SK-N-MC (cell line): ENCODE data around the gene HARS2.

ENCODE experiments used
- DNase-seq: peaks from one replicate; pipeline ENCODE4 v3.0.0-alpha.2; 2011; ENCODE audit warnings: low read depth, low spot score
- H3K27ac ChIP-seq: fragments of 200-600 bp; sonication (generic); 2 replicates; pipeline ENCODE4 v1.5.1; 2016; ENCODE audit warnings: mixed run types
- H3K36me3 ChIP-seq: fragments of 200-600 bp; sonication (generic); 2 replicates; pipeline ENCODE4 v1.6.1; 2017; ENCODE audit warnings: antibody characterized with exemption, low read length, mixed read lengths; ENCODE audit not compliant: insufficient read depth
- H3K4me3 ChIP-seq: fragments of 200-600 bp; sonication (generic); 2 replicates; pipeline ENCODE4 v1.5.1; 2016
- H3K9ac ChIP-seq: fragments of 200-600 bp; sonication (generic); 2 replicates; pipeline ENCODE4 v1.8.0; 2017; ENCODE audit warnings: mixed run types, mixed read lengths; ENCODE audit not compliant: insufficient read length
- H3K9me3 ChIP-seq: fragments of 200-600 bp; sonication (generic); 2 replicates; pipeline ENCODE4 v1.6.1; 2017; ENCODE audit warnings: low read depth, mild to moderate bottlenecking, antibody characterized with exemption, low read length, moderate library complexity, mixed read lengths
- EZH2 ChIP-seq: fragments of 200-600 bp; sonication (generic); IDR thresholded peaks from one replicate; pipeline ENCODE4 v1.6.1; 2017; ENCODE audit warnings: antibody characterized with exemption
- FOXP2 ChIP-seq: optimal IDR thresholded peaks from 2 replicates; pipeline ENCODE3; 2011; ENCODE audit warnings: mild to moderate bottlenecking, moderate library complexity; ENCODE audit not compliant: insufficient read depth; ENCODE audit errors: extremely low read length, control extremely low read depth
- POLR2AphosphoS5 ChIP-seq: IDR thresholded peaks from 2 replicates; pipeline ENCODE4 v1.6.1; 2012; ENCODE audit warnings: mild to moderate bottlenecking, low read depth, low read length, borderline replicate concordance

The HARS2 gene

DNA sequence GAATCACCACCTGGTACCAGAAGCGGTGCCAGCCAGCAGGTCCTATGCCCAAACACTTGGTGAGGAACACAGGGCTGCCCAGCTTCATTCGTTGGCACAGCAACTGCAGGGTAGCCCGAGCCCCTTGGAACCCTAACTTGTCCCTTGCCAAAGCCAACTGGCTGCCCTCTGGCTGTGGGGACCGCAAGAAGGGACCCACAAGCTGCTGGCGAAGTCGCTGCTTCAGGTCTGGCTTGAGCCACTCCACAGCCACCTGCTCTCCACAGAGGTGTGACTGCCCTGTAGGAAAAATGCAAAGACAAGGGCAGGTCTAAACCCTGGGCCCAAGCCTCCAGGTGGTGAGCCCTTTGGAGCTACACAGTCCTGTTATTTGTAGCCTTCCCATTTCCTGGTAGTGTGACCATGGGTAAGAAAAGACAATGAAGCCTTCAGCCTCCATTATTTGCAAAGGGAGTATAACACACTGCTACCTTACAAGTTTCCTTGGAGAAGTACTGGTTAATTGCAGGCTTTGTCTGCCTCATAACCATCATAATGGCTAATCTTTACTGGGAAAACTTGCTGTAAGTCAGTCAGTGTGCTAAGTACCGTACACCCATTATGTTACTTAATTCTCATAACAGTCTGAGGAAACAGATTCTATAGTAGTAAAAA, 19.7 kb upstream of the HARS2 start:
- Histone ChIP-seq H3K36me3 (peaks cover 55% of the 10 kb centered on the region; the same call in 1 of the 2 replicates), H3K9ac (no peak overlapping the region), H3K27ac (peak overlapping the region; percentile 46; the same call in 1 of the 2 replicates), H3K9me3 (no peaks in the 10 kb centered on the region), H3K4me3 (no peak overlapping the region)
- DNase-seq = no peak
- TF ChIP-seq POLR2AphosphoS5 (no peak), FOXP2 (no peak), EZH2 (no peak)

DNA sequence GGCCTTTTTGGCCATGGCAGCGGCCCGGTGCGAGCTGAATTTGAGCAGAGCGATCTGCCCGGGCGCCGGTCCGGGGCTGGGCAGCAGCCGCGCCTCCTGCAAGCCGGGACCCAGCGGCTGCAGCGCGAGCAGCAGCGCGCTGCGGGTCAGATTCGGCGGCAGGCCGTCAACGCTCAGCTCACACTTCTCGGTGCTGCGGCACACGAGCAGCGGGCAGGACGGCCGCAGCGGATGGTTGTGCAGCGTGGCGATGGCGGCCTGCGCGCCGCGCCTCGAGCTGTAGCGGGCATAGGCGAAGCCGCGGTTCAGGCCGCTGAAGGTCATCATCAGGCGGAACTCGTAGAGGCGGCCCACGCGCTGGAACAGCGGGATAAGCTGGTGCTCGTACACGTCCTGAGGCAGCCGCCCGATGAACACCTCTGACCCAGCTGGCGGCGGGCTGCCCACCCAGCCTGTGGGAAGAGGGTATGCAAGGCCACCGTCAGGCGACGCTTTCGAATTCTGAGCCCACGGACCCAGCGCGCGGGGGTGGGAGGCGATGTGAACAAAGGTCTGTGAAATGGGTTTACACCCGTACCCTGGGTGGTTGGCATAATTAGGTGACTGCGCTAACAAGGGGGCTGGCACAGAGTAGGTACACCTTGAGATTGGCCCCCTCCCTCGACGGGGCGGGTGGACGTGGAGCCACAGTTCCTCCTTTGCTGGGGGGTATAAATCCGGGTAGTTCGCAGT, 18.6 kb upstream of the HARS2 start:
- Histone ChIP-seq H3K36me3 (peaks cover 65% of the 10 kb centered on the region; the same call in 1 of the 2 replicates), H3K27ac (no peak overlapping the region), H3K9ac (no peak overlapping the region), H3K4me3 (no peak overlapping the region), H3K9me3 (no peaks in the 10 kb centered on the region)
- TF ChIP-seq FOXP2 (no peak), EZH2 (no peak), POLR2AphosphoS5 (no peak)
- DNase-seq = no peak

DNA sequence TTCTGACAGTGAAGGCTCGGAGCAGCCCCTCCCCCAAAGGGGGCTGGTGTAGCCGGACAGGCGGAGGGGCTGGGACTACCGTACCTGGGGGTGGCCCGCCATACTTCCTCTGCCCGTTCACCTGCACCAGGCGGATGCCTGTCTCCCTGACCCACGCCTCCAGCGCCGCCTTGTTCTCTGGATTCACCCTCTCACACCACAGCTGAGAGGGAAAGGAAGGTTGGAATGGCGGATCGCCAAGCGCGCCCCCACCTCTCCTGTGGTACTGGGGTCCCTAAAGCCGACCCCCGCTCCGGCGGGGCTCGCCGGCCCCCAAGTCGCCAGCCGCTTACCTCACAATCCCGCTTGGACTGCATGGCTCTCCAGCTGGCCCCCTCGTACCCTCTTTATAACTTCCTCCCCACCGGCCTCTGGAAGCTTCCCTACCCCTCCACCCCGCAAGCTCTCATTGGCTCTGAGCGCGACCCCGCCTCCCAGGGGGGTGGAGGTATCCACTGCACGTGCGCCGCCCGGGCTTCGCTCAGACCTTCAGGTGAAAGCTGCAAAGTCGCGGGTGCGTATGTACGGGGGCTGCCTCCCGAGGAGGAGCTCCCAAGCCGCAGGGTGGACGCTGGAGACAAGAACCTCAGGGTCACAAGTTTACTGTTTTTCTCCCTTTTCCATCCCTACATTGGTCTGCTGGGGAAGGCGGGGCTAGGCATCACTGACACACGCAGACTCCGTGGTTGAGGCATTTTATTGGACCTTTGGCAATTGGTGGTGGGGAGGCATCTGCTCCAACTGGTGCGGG, 17.9 kb upstream of the HARS2 start, which contains the start of gene DND1:
TSS of gene DND1 (minus strand) at position 390 of the 790 bp plus-strand sequence. CDS start at position 356, 34 bp downstream.
- Histone ChIP-seq H3K9ac (no peak within 1 kb of the TSS), H3K9me3 (no peaks in the 10 kb centered on the region), H3K27ac (no peak within 1 kb of the TSS), H3K4me3 (no peak within 1 kb of the TSS), H3K36me3 (peaks cover 65% of the 10 kb centered on the region; the same call in 1 of the 2 replicates)
- TF ChIP-seq EZH2 (no peak), POLR2AphosphoS5 (no peak; the same call in 1 of the 2 replicates), FOXP2 (no peak)
- DNase-seq = no peak

GRCh38 chr5:140674211-140674610, 17.0 kb upstream of the HARS2 start:
- H3K36me3 ChIP-seq = peaks cover 62% of the 10 kb centered on the region; the same call in 1 of the 2 replicates
- TF ChIP-seq POLR2AphosphoS5 = no peak
- TF ChIP-seq EZH2 = no peak
- no peak for TF ChIP-seq FOXP2
- no peak for DNase-seq
- H3K9me3 ChIP-seq = no peaks in the 10 kb centered on the region
- no peak overlapping the region for H3K27ac ChIP-seq
- H3K4me3 ChIP-seq = no peak overlapping the region
- H3K9ac ChIP-seq = no peak overlapping the region

- Histone ChIP-seq H3K27ac (no peak overlapping the region), H3K36me3 (peaks cover 62% of the 10 kb centered on the region), H3K9ac (no peak overlapping the region), H3K9me3 (no peaks in the 10 kb centered on the region), H3K4me3 (no peak overlapping the region)
- no peak for DNase-seq
- TF ChIP-seq EZH2 (no peak), POLR2AphosphoS5 (no peak), FOXP2 (no peak)
Measured at GRCh38 chr5:140674629-140675028, 16.6 kb upstream of the HARS2 start.

GRCh38 chr5:140677947-140678346, 13.3 kb upstream of the HARS2 start:
- TF ChIP-seq FOXP2 (no peak), EZH2 (no peak), POLR2AphosphoS5 (no peak)
- H3K36me3 ChIP-seq = peaks cover 70% of the 10 kb centered on the region
- H3K9me3 ChIP-seq = no peaks in the 10 kb centered on the region

DNA sequence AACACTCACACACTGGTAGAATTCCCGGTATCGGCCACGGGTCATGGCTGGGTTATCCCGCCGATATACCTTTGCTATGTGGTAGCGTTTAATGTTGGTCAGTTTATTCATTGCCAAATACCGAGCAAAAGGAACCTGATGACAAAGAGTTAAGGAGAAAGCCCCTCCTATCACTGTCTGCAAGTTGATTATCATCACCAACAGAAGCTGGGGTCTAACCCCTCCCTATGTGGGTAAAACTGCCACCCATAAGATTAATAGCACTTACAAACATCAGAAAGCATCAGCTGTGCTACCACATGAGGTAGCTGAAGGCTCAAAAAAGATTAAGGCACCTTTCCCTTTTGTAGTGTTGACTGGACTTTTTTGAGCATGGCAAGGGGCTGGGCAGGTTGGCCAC, 12.3 kb upstream of the HARS2 start:
- H3K4me3 ChIP-seq = no peak overlapping the region
- no peak for DNase-seq
- no peak for TF ChIP-seq POLR2AphosphoS5
- no peak for TF ChIP-seq FOXP2
- TF ChIP-seq EZH2 = no peak
- peaks cover 67% of the 10 kb centered on the region for H3K36me3 ChIP-seq
- H3K27ac ChIP-seq = no peak overlapping the region
- no peaks in the 10 kb centered on the region for H3K9me3 ChIP-seq
- no peak overlapping the region for H3K9ac ChIP-seq

More at GRCh38 chr5:140677947-140678346, 13.3 kb upstream of the HARS2 start:
- Histone ChIP-seq H3K27ac (no peak overlapping the region), H3K9ac (no peak overlapping the region), H3K4me3 (no peak overlapping the region)
- no peak for DNase-seq
